Lower leg skin (tissue), 4 donors: Measurements from ENCODE around the gene PNPLA3. TPM values are rescaled to one million over a fixed set of nuclear protein-coding genes. Genes with fewer than 3 reads are reported as not detected.

Source experiments
- DNase-seq, 2 donors: peaks; one replicate each; pipeline ENCODE4 v3.0.0-alpha.2; 2019; ENCODE audit warnings: low spot score in 2 of 2
- H3K4me3 ChIP-seq: fragments of 200-600 bp; sonication (generic); 2 replicates; pipeline ENCODE4 v1.5.1; 2017; ENCODE audit warnings: mild to moderate bottlenecking, low read depth; ENCODE audit not compliant: poor library complexity, severe bottlenecking
- POLR2A ChIP-seq, 2 donors: fragments of 450-650 bp; IDR thresholded peaks; one replicate each; pipeline ENCODE4 v1.6.1; 2016 to 2017; ENCODE audit warnings: antibody characterized with exemption in 2 of 2, mild to moderate bottlenecking in 1 of 2, moderate library complexity in 1 of 2
- WGBS, 2 donors: methylation state at CpG; one replicate each; pipeline ENCODE4 v1.1.5; 2018; 5-methylcytosine and 5-hydroxymethylcytosine counted together
- intact Hi-C: fragments of 100-400 bp; cut with DNase I; formaldehyde crosslinking; loops from one replicate; pipeline ENCODE4 v1.15.0; 2023; ENCODE audit warnings: low total_unique reads
- total RNA-seq, 4 donors: library from RNA; depleted of rRNA; stranded (reverse); fragments of >200 nt; gene quantifications; one replicate each; pipeline ENCODE4 v1.1.0, GENCODE V29; 2016
- TF ChIP-seq, protein P1 (sequence below), 3 donors: fragments of 450-650 bp; IDR thresholded peaks; one replicate each; pipeline ENCODE4 v1.5.1; 2016; ENCODE audit warnings: antibody characterized with exemption in 3 of 3, mild to moderate bottlenecking in 3 of 3, moderate library complexity in 2 of 3

Gene PNPLA3
- total RNA-seq, 4 donors from 2014 or later = 14.0 to 22.9 (median 20.4) TPM

DNA sequence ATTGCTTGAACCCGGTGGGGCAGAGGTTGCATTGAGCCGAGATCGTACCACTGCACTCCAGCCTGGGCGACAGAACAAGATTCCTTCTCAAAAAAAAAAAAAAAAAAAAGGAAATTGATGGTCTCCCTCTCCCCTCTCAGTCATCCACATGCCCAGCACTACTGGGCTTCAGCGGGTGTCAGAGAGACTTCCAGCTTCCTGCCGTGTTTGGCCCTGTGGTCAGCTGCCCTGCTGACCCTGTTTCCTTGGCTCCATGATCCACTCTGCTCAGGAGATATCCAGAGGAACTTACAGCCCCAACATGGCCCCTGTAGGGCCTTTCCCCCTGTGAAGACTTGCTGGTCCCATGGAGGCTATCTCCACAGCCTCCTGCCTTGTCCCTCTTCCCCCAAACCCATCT is 6.1 kb upstream of the PNPLA3 start:
- DNase-seq = no peak
- 73 to 88% methylated on average over 6 of the region's 6 CpGs for WGBS, 2 donors
- intact Hi-C loops = no loop called here
- TF ChIP-seq, protein P1, sequence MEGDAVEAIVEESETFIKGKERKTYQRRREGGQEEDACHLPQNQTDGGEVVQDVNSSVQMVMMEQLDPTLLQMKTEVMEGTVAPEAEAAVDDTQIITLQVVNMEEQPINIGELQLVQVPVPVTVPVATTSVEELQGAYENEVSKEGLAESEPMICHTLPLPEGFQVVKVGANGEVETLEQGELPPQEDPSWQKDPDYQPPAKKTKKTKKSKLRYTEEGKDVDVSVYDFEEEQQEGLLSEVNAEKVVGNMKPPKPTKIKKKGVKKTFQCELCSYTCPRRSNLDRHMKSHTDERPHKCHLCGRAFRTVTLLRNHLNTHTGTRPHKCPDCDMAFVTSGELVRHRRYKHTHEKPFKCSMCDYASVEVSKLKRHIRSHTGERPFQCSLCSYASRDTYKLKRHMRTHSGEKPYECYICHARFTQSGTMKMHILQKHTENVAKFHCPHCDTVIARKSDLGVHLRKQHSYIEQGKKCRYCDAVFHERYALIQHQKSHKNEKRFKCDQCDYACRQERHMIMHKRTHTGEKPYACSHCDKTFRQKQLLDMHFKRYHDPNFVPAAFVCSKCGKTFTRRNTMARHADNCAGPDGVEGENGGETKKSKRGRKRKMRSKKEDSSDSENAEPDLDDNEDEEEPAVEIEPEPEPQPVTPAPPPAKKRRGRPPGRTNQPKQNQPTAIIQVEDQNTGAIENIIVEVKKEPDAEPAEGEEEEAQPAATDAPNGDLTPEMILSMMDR (IDR thresholded peaks at IDR 0.05) = no peak
- TF ChIP-seq POLR2A (IDR thresholded peaks at IDR 0.05) = no peak
- H3K4me3 ChIP-seq = no peak overlapping the region

DNA sequence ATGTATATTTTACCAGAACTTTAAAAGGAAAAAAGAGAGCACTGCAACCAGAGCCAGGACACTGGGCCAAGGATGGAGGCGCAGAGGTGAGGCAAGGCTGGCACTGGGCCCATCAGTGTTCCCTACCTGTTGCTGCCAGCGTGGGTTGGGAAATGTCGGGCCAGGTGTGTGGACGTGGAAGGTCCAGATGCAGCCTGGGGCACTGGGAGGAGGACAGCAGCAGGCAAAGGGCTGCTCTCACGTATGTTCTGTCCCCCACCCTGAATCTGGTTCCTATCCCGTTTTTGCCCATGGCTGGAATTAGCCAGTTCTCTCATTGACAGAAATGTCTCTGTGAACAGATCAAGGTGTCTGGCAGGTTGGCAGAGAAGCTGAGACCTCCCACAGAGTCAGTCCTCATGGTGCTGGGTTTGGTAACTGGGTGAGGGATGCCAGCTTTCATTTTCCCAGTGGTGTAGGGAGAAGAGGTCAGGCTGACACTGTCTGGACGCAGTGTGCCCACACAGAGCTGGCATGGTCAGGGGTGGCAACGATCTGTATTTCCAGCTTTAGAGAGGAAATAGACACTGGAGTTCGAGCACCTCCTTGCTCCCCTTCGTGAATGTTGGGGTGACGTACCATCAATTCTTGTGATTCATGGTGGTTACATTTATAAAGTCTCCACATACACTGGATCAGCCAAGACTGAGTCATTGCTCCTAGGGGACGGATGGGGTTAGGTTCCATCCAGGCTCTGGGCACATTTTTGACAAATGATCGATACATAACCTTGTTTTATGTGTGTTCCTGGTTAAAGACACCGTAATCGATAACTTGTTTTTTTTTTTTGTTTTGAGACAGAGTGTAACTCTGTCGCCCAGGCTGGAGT is 4.3 kb upstream of the PNPLA3 start:
- H3K4me3 ChIP-seq = no peak overlapping the region
- no peak for TF ChIP-seq POLR2A (IDR thresholded peaks at IDR 0.05)
- TF ChIP-seq, protein P1 (IDR thresholded peaks at IDR 0.05) = no peak
- intact Hi-C loops = no loop called here
- WGBS, 2 donors = 45 to 60% methylated on average over 16 of the region's 16 CpGs
- DNase-seq = no peak

DNA sequence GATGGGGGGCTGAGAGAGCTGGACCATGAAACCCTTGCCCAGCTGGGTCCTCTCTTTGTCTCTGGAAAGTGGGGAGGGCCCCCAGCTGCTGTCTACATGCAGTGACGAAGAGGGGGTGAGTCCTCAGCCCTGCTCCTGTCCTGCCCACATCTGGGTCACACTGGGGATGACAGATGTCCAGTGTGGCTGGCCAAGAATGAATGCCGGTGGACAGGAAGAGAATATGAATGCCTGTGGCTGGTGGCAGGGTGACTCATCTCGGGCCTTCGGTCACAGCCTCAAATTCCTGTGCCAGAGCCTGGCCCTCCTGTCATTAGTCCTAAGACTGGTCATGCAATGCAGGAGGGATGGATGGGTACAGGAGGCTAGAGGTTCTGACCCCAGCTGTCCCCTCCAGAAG is 2.2 kb upstream of the PNPLA3 start:
- H3K4me3 ChIP-seq = no peak overlapping the region
- intact Hi-C loops = no loop called here
- TF ChIP-seq, protein P1 (IDR thresholded peaks at IDR 0.05) = no peak
- no peak for TF ChIP-seq POLR2A (IDR thresholded peaks at IDR 0.05)
- 67 to 73% methylated on average over 4 of the region's 4 CpGs for WGBS, 2 donors
- DNase-seq = no peak

DNA sequence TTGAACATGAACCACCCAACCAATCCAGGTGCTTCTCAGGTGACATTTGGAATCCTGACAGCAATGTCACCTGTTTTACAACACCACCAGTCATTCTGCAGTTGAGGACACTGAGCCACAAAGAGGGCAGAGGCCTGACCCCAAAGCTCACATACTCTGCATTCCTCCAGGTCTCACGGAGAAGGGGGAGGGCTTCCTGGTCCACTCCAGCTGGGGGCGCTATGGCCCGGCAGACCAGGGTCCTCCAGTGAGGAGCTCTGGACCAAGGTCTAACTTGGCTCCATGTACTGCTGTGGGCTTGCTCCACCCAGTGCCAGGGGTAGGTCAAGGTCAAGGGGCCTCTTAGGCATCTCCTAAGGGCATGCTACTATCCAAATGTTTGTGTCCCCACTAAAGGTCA is 1.5 kb upstream of the PNPLA3 start:
- no peak for DNase-seq
- TF ChIP-seq, protein P1 (IDR thresholded peaks at IDR 0.05) = no peak
- no peak for TF ChIP-seq POLR2A (IDR thresholded peaks at IDR 0.05)
- no peak overlapping the region for H3K4me3 ChIP-seq
- WGBS, 2 donors = 67 to 100% methylated on average over 1 to 3 of the region's 3 CpGs
- intact Hi-C loops = no loop called here

DNA sequence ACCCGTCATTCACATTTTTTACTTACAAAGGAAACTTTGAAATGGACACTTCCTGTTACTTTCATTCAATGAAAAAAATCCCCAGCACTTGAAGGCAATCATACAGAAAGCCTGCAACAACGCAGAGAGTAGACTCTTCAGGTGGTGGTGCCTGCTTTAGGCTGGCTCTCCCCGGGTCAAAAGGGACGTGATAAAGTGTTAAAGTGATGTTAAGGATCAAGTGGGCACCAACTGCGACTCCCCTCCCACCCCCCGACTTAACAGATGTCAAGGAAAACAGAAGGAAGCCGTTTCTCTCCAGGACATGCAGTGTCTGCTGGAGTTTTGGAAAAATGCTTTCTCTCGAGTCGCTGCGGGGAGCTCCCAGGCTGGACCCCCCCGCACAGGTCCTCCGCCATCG is 414 bp upstream of the PNPLA3 start:
- TF ChIP-seq POLR2A (IDR thresholded peaks at IDR 0.05) = no peak
- TF ChIP-seq, protein P1 (IDR thresholded peaks at IDR 0.05) = no peak
- H3K4me3 ChIP-seq = no peak overlapping the region
- WGBS, 2 donors = 2 to 6% methylated on average over 10 to 13 of the region's 13 CpGs
- intact Hi-C loops = no loop called here
- DNase-seq = no peak
